HEK293T (cell line): ENCODE measurements around the gene ORC6.

Source experiments
- CTBP1 ChIP-seq: fragments of 450-650 bp; IDR thresholded peaks from 2 replicates; pipeline ENCODE4 v1.6.1; 2016; ENCODE audit warnings: borderline replicate concordance
- ELF4 ChIP-seq: fragments of 450-650 bp; IDR thresholded peaks from 2 replicates; pipeline ENCODE4 v1.6.1; 2017; ENCODE audit warnings: antibody characterized with exemption
- FOXM1 ChIP-seq: fragments of 450-650 bp; IDR thresholded peaks from 2 replicates; pipeline ENCODE4 v1.6.1; 2017; ENCODE audit warnings: mild to moderate bottlenecking, borderline replicate concordance
- SUZ12 ChIP-seq: fragments of 450-650 bp; IDR thresholded peaks from 2 replicates; pipeline ENCODE4 v1.6.1; 2016; ENCODE audit warnings: mild to moderate bottlenecking

DNA sequence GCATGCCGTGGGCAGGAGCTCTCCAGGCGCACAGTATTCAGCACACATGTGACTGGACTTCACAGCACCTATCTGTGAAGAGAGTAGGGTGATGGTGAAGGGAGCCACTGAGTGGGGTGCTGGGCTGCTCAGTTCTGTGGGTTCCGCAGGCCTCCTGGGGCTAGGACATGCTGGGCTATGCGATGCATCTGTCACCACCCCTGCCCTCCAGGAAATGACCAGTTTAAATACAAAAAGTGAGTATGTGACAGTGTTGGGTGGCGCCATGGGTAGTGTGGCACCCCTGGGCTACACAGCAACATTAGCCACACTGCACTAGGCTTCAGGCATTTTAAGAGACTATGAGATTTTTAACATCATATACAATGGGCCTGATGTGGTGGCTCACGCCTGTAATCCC, 30.1 kb downstream of the ORC6 start:
- TF ChIP-seq ELF4, result no peak
- no peak for TF ChIP-seq SUZ12
- TF ChIP-seq FOXM1, result no peak
- TF ChIP-seq CTBP1, result no peak
